WERI-Rb-1 (cell line): Measurements from ENCODE around the gene HPCAL1.

ENCODE experiments used
- DNase-seq: peaks from one replicate; pipeline ENCODE4 v3.0.0-alpha.2; 2020
- H3K27ac ChIP-seq: fragments of 250-450 bp; sonication (Bioruptor Pico); 2 replicates; pipeline ENCODE4 v1.5.1; 2020; ENCODE audit warnings: mild to moderate bottlenecking, moderate library complexity
- H3K27me3 ChIP-seq: fragments of 250-450 bp; sonication (Bioruptor Pico); 2 replicates; pipeline ENCODE4 v1.5.1; 2021; ENCODE audit warnings: mild to moderate bottlenecking, low read depth, moderate library complexity; ENCODE audit not compliant: insufficient read depth, severe bottlenecking
- H3K36me3 ChIP-seq: fragments of 250-450 bp; sonication (Bioruptor Pico); 2 replicates; pipeline ENCODE4 v1.5.1; 2020; ENCODE audit warnings: mild to moderate bottlenecking, moderate library complexity
- H3K4me3 ChIP-seq: 2 replicates; pipeline ENCODE4 v1.5.1; 2011; ENCODE audit warnings: low read depth, mild to moderate bottlenecking, control low read depth, low read length
- H3K9me3 ChIP-seq: fragments of 250-450 bp; sonication (Bioruptor Pico); 2 replicates; pipeline ENCODE4 v1.5.1; 2021; ENCODE audit warnings: mild to moderate bottlenecking, moderate library complexity; ENCODE audit not compliant: severe bottlenecking
- CTCF ChIP-seq: IDR thresholded peaks from 2 replicates; pipeline ENCODE4 v1.5.1; 2011; ENCODE audit warnings: low read depth, mild to moderate bottlenecking, control low read depth, inconsistent platforms, low read length

The HPCAL1 gene

GRCh38 chr2:10335046-10335840 lies 32.5 kb downstream of the HPCAL1 start:
- Histone ChIP-seq H3K4me3 (no peak overlapping the region), H3K36me3 (no peaks in the 10 kb centered on the region; the same call in 1 of the 2 replicates), H3K27ac (no peak overlapping the region), H3K27me3 (no peaks in the 10 kb centered on the region), H3K9me3 (peaks cover 7% of the 10 kb centered on the region)
- TF ChIP-seq CTCF = no peak
- DNase-seq = no peak

- Histone ChIP-seq H3K36me3 (no peaks in the 10 kb centered on the region; the same call in 1 of the 2 replicates), H3K27me3 (no peaks in the 10 kb centered on the region), H3K27ac (no peak overlapping the region), H3K9me3 (peaks cover 7% of the 10 kb centered on the region), H3K4me3 (no peak overlapping the region)
- no peak for DNase-seq
- TF ChIP-seq CTCF = no peak
Observed at GRCh38 chr2:10336283-10336682, 33.6 kb downstream of the HPCAL1 start.

GRCh38 chr2:10337449-10338269 lies 35.0 kb downstream of the HPCAL1 start:
- peaks cover 7% of the 10 kb centered on the region for H3K9me3 ChIP-seq
- H3K4me3 ChIP-seq = peak overlapping the region; percentile 20; the same call in 1 of the 2 replicates
- H3K27me3 ChIP-seq = no peaks in the 10 kb centered on the region
- H3K36me3 ChIP-seq = no peaks in the 10 kb centered on the region; the same call in 1 of the 2 replicates
- peak; percentile 70 for DNase-seq
- TF ChIP-seq CTCF = no peak
- H3K27ac ChIP-seq = peak overlapping the region; percentile 38

GRCh38 chr2:10338270-10339188 lies 35.8 kb downstream of the HPCAL1 start:
- Histone ChIP-seq H3K27me3 (no peaks in the 10 kb centered on the region), H3K4me3 (0 out of 2 replicates have a peak overlapping the region, but pooled peaks have one; percentile 20), H3K9me3 (peaks cover 7% of the 10 kb centered on the region), H3K27ac (peak overlapping the region; percentile 38), H3K36me3 (no peaks in the 10 kb centered on the region; the same call in 1 of the 2 replicates)
- TF ChIP-seq CTCF = no peak
- no peak for DNase-seq

- no peak for TF ChIP-seq CTCF
- no peak for DNase-seq
- no peaks in the 10 kb centered on the region; the same call in 1 of the 2 replicates for H3K36me3 ChIP-seq
- no peak overlapping the region for H3K27ac ChIP-seq
- H3K4me3 ChIP-seq = no peak overlapping the region
- no peaks in the 10 kb centered on the region for H3K27me3 ChIP-seq
- peaks cover 7% of the 10 kb centered on the region for H3K9me3 ChIP-seq
Observed at GRCh38 chr2:10339647-10340592, 37.2 kb downstream of the HPCAL1 start.
